A673 (cell line): ENCODE results near the gene DSCAML1. TPM values are rescaled to one million over a fixed set of nuclear protein-coding genes. Genes with fewer than 3 reads are reported as not detected.

Experiments used
- BruUV-seq: library from RNA; stranded (reverse); fragments of 400-500 nt; replicated peaks from 2 replicates; lab custom pipeline; 2021; lab: Mats Ljungman, UMichigan
- CTCF ChIA-PET: fragments of 300-600 bp; sonication (Branson Sonifier 250); formaldehyde crosslinking; loops from one replicate; lab custom pipeline; 2022; ENCODE audit warnings: antibody characterized with exemption; lab: Charles Lee
- POLR2A ChIA-PET: fragments of 300-600 bp; sonication (Branson Sonifier 250); formaldehyde crosslinking; loops from one replicate; lab custom pipeline; 2022; ENCODE audit warnings: antibody characterized with exemption; ENCODE audit not compliant: low non-redundant PET; lab: Charles Lee
- DNase-seq: peaks from one replicate; pipeline ENCODE4 v3.0.0-alpha.2; 2015; ENCODE audit warnings: low spot score
- H3K27ac ChIP-seq: fragments of 200-600 bp; sonication (generic); 2 replicates; pipeline ENCODE4 v1.5.1; 2016; ENCODE audit warnings: mixed run types, low read depth, mild to moderate bottlenecking, mixed read lengths, antibody characterized with exemption, low read length; ENCODE audit not compliant: poor library complexity, severe bottlenecking
- H3K27me3 ChIP-seq: fragments of 200-600 bp; sonication (generic); replicated peaks from 2 replicates; pipeline ENCODE4 v1.6.1; 2017; ENCODE audit warnings: mixed run types, low read depth, mild to moderate bottlenecking, mixed read lengths, antibody characterized with exemption, low read length; ENCODE audit not compliant: insufficient read depth, poor library complexity
- H3K36me3 ChIP-seq: fragments of 200-600 bp; sonication (generic); 2 replicates; pipeline ENCODE4 v1.6.1; 2016; ENCODE audit warnings: mixed run types, mild to moderate bottlenecking, mixed read lengths, antibody characterized with exemption, low read length; ENCODE audit not compliant: insufficient read depth, poor library complexity, severe bottlenecking
- H3K4me1 ChIP-seq: fragments of 200-600 bp; sonication (generic); 2 replicates; pipeline ENCODE4 v1.6.1; 2017; ENCODE audit warnings: mixed run types, mild to moderate bottlenecking, mixed read lengths, antibody characterized with exemption, low read length; ENCODE audit not compliant: insufficient read depth, poor library complexity, severe bottlenecking
- H3K4me3 ChIP-seq: fragments of 200-600 bp; sonication (generic); 2 replicates; pipeline ENCODE4 v1.5.1; 2016; ENCODE audit warnings: low read depth, mixed run types, mild to moderate bottlenecking, mixed read lengths, low read length; ENCODE audit not compliant: poor library complexity, severe bottlenecking
- H3K9me3 ChIP-seq: fragments of 200-600 bp; sonication (generic); 2 replicates; pipeline ENCODE4 v1.6.1; 2016; ENCODE audit warnings: mixed run types, low read depth, mild to moderate bottlenecking, mixed read lengths, antibody characterized with exemption, low read length; ENCODE audit not compliant: poor library complexity, severe bottlenecking
- CTCF ChIP-seq: fragments of 300-800, 200-600 bp; sonication (generic); conservative IDR thresholded peaks from 2 replicates; pipeline ENCODE4 v1.5.1; 2017; ENCODE audit warnings: low read depth, mild to moderate bottlenecking, antibody characterized with exemption, low read length, moderate library complexity, mixed read lengths
- EZH2 ChIP-seq: fragments of 200-600 bp; sonication (generic); IDR thresholded peaks from 2 replicates; pipeline ENCODE4 v1.6.1; 2017; ENCODE audit warnings: borderline replicate concordance, low read depth, mild to moderate bottlenecking, mixed read lengths, antibody characterized with exemption, low read length; ENCODE audit not compliant: poor library complexity, severe bottlenecking
- intact Hi-C: fragments of 100-400 bp; cut with micrococcal nuclease; formaldehyde crosslinking; loops from one replicate; pipeline ENCODE4 v1.10.0; 2022; ENCODE audit not compliant: unreplicated experiment
- total RNA-seq: library from RNA; stranded (reverse); gene quantifications from 2 replicates; pipeline ENCODE4 v1.2.3, GENCODE V29; 2021

The DSCAML1 gene
- total RNA-seq, 1 experiment from 2014 or later, result not detected

- Histone ChIP-seq H3K4me3 (no peak overlapping the region), H3K27ac (no peak overlapping the region), H3K36me3 (no peaks in the 10 kb centered on the region), H3K27me3 (no peaks in the 10 kb centered on the region), H3K9me3 (no peaks in the 10 kb centered on the region), H3K4me1 (no peaks in the 10 kb centered on the region)
- DNase-seq, result no peak
- ChIA-PET POLR2A (no interaction called here), CTCF (no interaction called here)
- intact Hi-C loops, result no loop called here
- no peak for TF ChIP-seq CTCF
- TF ChIP-seq EZH2, result no peak
- BruUV-seq, result no TSS peak
Observed at GRCh38 chr11:117464778-117465177, 332.2 kb downstream of the DSCAML1 start.

- Histone ChIP-seq H3K4me1 (no peaks in the 10 kb centered on the region), H3K27ac (no peak overlapping the region), H3K27me3 (no peaks in the 10 kb centered on the region), H3K4me3 (no peak overlapping the region), H3K9me3 (no peaks in the 10 kb centered on the region), H3K36me3 (no peaks in the 10 kb centered on the region)
- no peak for TF ChIP-seq EZH2
- TF ChIP-seq CTCF, result no peak
- ChIA-PET POLR2A (no interaction called here), CTCF (no interaction called here)
- BruUV-seq, result no TSS peak
- intact Hi-C loops, result no loop called here
- no peak for DNase-seq
Observed at GRCh38 chr11:117462864-117463247, 334.2 kb downstream of the DSCAML1 start.

- Histone ChIP-seq H3K27me3 (no peaks in the 10 kb centered on the region), H3K4me3 (no peak overlapping the region), H3K4me1 (no peaks in the 10 kb centered on the region), H3K9me3 (no peaks in the 10 kb centered on the region), H3K27ac (no peak overlapping the region), H3K36me3 (no peaks in the 10 kb centered on the region)
- ChIA-PET CTCF (no interaction called here), POLR2A (no interaction called here)
- no peak for DNase-seq
- BruUV-seq, result no TSS peak
- TF ChIP-seq CTCF, result no peak
- TF ChIP-seq EZH2, result no peak
- intact Hi-C loops, result no loop called here
Observed at GRCh38 chr11:117462183-117462863, 334.7 kb downstream of the DSCAML1 start.
